ENCODE measurements around the gene SYNJ2. TPM values are rescaled to one million over a fixed set of nuclear protein-coding genes. Genes with fewer than 3 reads are reported as not detected.
"Not testable (repeated sequence)": the region's sequence is repeated elsewhere in the genome, so short reads cannot be mapped to it uniquely, and the experiment has no call there.

SYNJ2 gene, protein sequence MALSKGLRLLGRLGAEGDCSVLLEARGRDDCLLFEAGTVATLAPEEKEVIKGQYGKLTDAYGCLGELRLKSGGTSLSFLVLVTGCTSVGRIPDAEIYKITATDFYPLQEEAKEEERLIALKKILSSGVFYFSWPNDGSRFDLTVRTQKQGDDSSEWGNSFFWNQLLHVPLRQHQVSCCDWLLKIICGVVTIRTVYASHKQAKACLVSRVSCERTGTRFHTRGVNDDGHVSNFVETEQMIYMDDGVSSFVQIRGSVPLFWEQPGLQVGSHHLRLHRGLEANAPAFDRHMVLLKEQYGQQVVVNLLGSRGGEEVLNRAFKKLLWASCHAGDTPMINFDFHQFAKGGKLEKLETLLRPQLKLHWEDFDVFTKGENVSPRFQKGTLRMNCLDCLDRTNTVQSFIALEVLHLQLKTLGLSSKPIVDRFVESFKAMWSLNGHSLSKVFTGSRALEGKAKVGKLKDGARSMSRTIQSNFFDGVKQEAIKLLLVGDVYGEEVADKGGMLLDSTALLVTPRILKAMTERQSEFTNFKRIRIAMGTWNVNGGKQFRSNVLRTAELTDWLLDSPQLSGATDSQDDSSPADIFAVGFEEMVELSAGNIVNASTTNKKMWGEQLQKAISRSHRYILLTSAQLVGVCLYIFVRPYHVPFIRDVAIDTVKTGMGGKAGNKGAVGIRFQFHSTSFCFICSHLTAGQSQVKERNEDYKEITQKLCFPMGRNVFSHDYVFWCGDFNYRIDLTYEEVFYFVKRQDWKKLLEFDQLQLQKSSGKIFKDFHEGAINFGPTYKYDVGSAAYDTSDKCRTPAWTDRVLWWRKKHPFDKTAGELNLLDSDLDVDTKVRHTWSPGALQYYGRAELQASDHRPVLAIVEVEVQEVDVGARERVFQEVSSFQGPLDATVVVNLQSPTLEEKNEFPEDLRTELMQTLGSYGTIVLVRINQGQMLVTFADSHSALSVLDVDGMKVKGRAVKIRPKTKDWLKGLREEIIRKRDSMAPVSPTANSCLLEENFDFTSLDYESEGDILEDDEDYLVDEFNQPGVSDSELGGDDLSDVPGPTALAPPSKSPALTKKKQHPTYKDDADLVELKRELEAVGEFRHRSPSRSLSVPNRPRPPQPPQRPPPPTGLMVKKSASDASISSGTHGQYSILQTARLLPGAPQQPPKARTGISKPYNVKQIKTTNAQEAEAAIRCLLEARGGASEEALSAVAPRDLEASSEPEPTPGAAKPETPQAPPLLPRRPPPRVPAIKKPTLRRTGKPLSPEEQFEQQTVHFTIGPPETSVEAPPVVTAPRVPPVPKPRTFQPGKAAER (N-terminal part only)
- total RNA-seq, result 14.7 TPM
- long read RNA-seq, partial matches to known transcripts, result 16 of 18 reads
- long read RNA-seq, other reads (novel, unspliced or antisense), result 2 of 18 reads

- intact Hi-C loops (cut with micrococcal nuclease), result loop anchor here (10.0 kb wide), 1 partner anchor 83 kb away; no protein-coding TSS in a partner anchor
- DNase-seq (peak; percentile 87), ATAC-seq (peak; percentile 94)
Measured at GRCh38 chr6:157981395-157982101, at the start of gene SYNJ2. Gene SYNJ2 (plus strand): TSS chr6:157981863. CDS start chr6:157981962, 99 bp downstream.

- ATAC-seq (no peak), DNase-seq (no peak)
- intact Hi-C loops (cut with micrococcal nuclease), result no loop called here
Measured at GRCh38 chr6:157935786-157936185, 45.9 kb upstream of the SYNJ2 start.

- intact Hi-C loops (cut with micrococcal nuclease), result no loop called here
- no peak for DNase-seq
- no peak for ATAC-seq
Measured at GRCh38 chr6:157937318-157937717, 44.3 kb upstream of the SYNJ2 start.

GRCh38 chr6:157937916-157938315 lies 43.7 kb upstream of the SYNJ2 start:
- DNase-seq (no peak), ATAC-seq (no peak)
- intact Hi-C loops (cut with micrococcal nuclease), result no loop called here

DNA sequence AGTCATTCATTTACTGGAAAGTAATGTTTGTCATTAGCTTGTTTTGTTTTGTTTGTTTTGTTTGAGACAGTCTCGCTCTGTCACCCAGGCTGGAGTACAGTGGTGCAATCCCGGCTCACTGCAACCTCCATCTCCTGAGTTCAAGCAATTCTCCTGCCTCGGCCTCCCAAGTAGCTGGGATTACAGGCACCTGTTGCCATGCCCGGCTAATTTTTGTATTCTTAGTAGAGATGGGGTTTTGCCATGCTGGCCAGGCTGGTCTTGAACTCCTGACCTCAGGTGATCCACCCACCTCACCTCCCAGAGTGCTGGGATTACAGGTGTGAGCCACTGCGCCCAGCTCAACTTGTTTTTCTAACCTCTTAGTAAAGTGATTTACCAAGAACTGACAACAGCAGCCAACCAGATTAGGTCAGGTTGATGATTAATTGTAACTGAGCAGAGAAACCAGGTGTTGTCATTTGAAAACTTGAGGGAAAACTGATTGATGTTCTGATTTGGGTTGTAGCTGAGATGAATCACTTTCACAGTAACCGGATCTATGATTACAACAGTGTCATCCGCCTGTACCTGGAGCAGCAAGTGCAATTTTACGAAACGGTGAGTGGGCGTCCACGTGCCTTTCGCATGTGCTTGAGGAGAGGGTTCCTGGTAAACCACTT lies 41.2 kb upstream of the SYNJ2 start:
- ATAC-seq; DNase-seq; intact Hi-C loops (cut with micrococcal nuclease): not testable (repeated sequence)

GRCh38 chr6:157941101-157941863 lies 40.4 kb upstream of the SYNJ2 start:
- no peak for ATAC-seq
- DNase-seq, result no peak
- intact Hi-C loops (cut with micrococcal nuclease), result no loop called here

- intact Hi-C loops (cut with micrococcal nuclease), result no loop called here
- ATAC-seq (no peak), DNase-seq (no peak)
Measured at GRCh38 chr6:157942351-157942750, 39.3 kb upstream of the SYNJ2 start.

DNA sequence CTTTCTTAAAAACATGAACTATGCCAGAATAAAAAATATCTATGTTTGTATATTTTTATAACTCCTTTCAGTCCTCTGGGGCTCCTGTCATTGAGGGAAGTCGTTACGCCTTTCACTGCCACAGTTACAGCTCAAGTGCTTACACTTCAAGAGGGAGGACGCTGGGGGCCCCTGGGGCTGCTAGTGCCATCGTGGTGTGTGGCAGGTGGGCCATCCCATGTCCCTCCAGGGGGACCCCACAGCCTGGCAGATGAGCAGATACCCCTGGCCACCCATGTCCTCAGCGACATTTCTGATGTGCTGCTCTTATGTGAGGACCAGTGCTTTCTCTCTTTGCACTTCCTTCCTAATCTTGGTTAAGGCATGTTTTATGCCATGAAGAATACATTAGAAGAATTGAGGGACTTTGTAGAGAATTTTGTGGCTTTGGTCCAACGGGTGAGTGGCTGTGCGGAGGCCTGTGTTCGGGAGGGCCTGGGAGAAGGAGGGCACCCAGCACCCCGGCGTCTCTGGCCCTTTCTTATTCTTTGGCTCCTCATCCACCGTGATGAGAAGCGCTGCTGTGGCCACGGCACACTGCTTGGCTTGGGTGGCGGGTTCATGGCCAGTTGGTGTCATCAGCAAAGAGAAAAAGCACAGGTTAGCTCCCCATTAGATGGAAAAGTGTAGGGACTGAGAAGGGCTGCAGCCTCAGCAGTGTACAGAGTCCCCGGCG lies 38.3 kb upstream of the SYNJ2 start:
- intact Hi-C loops (cut with micrococcal nuclease), result no loop called here
- DNase-seq (no peak), ATAC-seq (no peak)

DNA sequence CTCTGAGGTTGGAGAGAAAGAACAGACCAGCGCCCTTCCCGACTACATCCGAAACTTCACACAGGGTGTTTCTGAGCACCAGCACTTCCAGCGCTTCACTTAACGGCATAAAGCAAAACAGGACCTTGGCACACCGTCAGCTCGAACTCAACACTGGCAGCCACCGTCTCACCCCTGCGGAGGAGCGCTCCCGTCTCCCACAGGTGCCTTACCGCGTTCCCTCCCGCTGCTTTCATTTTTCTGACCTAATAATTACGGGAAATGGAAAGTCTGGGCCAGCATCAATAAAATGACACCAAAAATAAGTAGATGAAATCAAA lies 37.7 kb upstream of the SYNJ2 start:
- intact Hi-C loops (cut with micrococcal nuclease), result no loop called here
- DNase-seq (no peak), ATAC-seq (no peak)

- intact Hi-C loops (cut with micrococcal nuclease), result no loop called here
- ATAC-seq (no peak), DNase-seq (no peak)
Measured at GRCh38 chr6:157944983-157945931, 36.4 kb upstream of the SYNJ2 start.

DNA sequence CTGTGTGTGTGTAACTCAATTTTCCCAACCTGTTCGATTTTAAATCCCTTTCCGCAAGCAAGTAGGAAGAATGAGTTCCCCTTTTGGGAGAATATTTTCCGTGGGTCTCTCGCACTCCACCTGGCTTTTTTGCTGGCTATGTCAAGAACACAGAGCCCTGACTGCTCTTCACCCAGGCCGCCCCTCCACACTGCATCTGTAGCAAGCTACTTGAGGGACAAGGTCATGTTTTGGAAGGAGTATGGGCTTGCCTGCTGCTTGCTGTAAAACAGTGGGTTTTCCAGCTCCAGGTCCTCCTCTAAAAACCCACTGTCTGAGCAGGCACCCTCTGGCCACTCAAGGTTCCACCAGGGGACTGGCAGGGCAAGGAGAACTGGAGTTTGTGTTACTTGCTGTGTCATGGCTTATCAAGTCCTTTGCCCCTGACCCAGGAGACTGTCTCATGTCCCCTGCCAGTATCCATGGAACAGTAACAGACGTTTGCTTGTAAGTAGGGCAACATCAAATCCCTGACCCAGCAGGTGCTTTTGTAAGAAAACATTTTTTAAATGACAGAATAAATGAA lies 35.5 kb upstream of the SYNJ2 start:
- ATAC-seq (peak; percentile 39), DNase-seq (no peak)
- intact Hi-C loops (cut with micrococcal nuclease), result no loop called here

GRCh38 chr6:157946865-157947532 lies 34.7 kb upstream of the SYNJ2 start:
- ATAC-seq, result peak; percentile 69
- intact Hi-C loops (cut with micrococcal nuclease), result no loop called here
- DNase-seq, result no peak

GRCh38 chr6:157950899-157951298 lies 30.8 kb upstream of the SYNJ2 start:
- DNase-seq; intact Hi-C loops (cut with micrococcal nuclease); ATAC-seq: not testable (repeated sequence)

DNA sequence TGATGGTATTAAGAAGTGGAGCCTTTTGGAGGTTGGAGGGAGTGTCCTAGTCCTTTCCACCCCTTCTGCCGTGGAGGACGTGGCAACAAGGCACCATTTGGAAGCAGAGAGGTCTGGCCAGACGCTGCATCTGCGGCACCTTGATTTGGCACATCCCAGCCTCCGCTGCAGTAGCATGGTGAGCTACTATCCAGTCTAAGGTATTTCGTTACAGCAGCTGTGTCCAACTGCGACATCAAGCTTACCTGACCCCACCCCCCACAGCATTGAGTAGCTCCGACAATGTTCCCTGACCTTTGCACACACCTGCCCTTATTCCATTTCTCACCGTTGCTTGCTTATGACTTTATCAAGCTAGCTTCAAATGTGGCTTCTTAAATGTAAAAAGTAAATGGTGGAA lies 29.8 kb upstream of the SYNJ2 start:
- DNase-seq (no peak), ATAC-seq (no peak)
- intact Hi-C loops (cut with micrococcal nuclease), result no loop called here

DNA sequence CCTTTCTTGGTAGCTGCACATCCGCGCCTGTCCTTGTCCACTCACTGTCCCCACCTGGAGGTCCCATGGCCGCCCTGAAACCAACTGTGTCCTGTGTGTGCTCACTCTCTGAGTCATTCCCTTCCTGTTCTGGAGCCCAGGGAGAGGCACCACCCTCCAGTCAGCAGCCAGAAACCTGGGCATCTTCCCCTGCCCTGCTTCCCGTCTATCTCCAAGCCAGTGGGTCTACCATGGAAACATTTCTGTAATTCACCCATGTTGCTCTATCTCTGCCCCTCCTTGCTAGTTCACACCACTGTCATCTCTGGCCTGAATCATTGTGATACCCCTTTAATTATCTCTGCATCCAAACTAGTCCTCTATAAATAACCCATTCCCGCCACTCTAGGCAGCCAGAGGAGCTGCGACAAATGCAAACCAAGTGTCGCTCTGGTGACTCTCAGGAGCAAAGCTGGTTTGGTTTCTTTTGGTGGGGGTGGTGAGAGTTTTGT lies 28.8 kb upstream of the SYNJ2 start:
- intact Hi-C loops (cut with micrococcal nuclease), result no loop called here
- DNase-seq, result no peak
- ATAC-seq, result no peak

Measured in left ventricle myocardium superior (tissue), 1 donor.